ENCODE data around the gene PIM3.

PIM3 gene

DNA sequence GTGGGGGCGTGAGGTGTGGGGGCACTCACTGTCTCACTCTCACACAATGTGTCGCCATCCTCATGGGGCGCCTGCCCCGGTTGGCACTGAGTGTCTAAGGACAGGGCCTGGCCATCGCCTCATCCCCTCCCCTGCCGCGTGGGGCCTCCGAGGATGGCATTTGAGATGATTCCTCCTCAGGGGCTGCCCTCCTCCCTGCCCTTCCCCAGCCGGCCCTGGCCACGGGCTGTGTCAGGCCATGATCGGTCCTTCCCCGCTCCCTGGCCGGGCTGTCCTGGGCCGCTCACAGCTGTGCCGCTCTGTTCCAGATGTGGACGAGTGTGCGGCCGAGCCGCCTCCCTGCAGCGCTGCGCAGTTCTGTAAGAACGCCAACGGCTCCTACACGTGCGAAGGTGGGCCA, 37.6 kb upstream of the PIM3 start:
- H3K27ac Mint-ChIP-seq: peak overlapping the region; percentile 99

DNA sequence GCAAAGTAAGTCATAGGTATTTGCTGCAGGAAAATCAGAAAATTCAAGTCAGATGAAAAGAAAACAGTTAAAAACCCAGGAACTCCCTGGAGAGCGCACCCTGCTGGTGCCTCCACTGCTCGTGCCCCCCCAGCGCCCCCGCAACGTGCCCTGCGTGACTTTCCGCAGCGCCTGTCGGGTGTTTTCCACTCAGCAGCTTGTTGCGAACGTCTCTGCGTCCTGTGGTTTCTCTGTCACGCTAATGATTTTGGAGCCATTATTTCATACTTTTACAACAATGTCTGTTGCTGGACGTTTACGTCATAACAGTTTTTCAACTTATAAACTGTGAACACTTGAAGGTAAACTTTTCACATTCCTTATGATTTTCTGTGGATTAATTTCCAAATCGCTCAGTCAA, 37.1 kb upstream of the PIM3 start:
- peaks cover 54 to 66% of the 10 kb centered on the region in 2 donors for H3K4me1 Mint-ChIP-seq
- H3K36me3 Mint-ChIP-seq: peaks cover 29 to 67% of the 10 kb centered on the region in 2 donors
- H3K27ac Mint-ChIP-seq: peak overlapping the region; percentile 99
- H3K4me3 Mint-ChIP-seq: peak overlapping the region; percentile 2 to 25
- ATAC-seq (replicated peaks) (no peak), DNase-seq (peak; percentile 58)
- no peaks in the 10 kb centered on the region for H3K27me3 Mint-ChIP-seq
- no peaks in the 10 kb centered on the region for H3K9me3 Mint-ChIP-seq

More for the DNA sequence above, 37.6 kb upstream of the PIM3 start:
- DNase-seq: no peak
- H3K9me3 Mint-ChIP-seq: no peaks in the 10 kb centered on the region
- no peak overlapping the region for H3K4me3 Mint-ChIP-seq
- peaks cover 49 to 60% of the 10 kb centered on the region in 2 donors for H3K4me1 Mint-ChIP-seq
- ATAC-seq (replicated peaks): no peak
- no peaks in the 10 kb centered on the region for H3K27me3 Mint-ChIP-seq
- peaks cover 29 to 62% of the 10 kb centered on the region in 2 donors for H3K36me3 Mint-ChIP-seq

DNA sequence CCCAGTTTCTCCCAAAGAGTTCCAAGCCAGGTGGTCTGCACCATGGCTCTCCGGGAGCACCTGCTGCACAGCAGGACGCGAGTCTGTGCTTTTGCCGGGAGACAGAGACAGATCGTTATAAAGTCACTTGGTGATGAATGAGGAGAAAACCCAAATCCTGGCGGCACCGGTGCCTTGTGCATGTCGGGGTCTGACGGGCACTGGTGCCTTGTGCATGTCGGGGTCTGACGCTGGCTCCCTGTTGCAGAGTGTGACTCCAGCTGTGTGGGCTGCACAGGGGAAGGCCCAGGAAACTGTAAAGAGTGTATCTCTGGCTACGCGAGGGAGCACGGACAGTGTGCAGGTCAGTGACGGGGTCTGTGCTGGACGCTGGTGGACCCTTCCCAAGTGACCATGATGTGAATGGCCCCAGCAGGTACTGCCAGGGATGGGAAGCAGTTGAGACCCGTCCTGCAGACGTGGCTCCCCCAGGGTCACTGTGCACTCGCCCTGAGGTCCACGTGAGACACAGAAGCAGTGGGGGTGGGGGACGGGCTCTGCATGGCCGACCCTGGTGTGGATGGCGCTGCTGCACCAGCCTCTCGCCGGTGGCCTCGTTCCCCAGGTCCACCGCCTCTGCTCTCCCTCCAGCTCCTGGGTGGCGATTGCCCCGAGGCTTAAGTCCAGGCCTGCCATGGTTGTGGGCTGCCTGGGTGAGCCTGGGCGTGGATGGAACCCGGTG, 36.3 kb upstream of the PIM3 start:
- DNase-seq (no peak), ATAC-seq (replicated peaks) (no peak)
- Mint-ChIP-seq H3K27me3 (no peaks in the 10 kb centered on the region), H3K9me3 (no peaks in the 10 kb centered on the region), H3K27ac (peak overlapping the region; percentile 99), H3K4me3 (peak overlapping the region; percentile 6 to 84), H3K36me3 (peaks cover 29 to 67% of the 10 kb centered on the region in 2 donors), H3K4me1 (peaks cover 59 to 69% of the 10 kb centered on the region in 2 donors)

DNA sequence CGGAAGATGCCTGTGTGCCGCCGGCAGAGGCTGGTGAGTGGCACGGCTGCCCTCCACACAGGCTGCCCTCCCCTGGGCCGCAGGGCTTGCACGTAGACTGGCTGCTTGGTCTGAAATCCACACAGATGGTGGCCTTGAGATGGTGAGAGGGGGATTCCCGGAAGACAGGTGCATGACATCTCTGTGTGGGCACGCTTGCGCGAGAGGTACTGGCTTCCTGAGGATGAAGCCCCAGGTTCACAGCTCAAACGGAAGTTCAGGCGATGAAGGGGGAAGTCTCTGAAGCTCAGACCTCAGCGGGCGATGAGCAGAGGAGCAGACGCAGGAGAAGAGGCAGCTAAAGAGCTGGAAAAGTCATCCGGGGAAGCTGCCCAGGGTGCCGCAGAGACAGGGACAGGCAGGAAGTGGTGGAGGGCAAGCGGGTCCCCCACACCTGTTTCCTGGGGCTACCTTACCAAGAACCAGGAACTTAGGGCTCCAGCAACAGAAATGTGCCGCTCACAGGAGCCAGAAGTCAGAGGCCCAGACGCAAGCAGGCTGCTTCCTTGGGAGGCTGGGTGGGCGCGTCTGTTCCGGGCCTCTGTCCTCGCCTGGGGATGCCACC, 34.9 kb upstream of the PIM3 start:
- peak; percentile 89 for DNase-seq
- Mint-ChIP-seq H3K4me3 (peak overlapping the region; percentile 84), H3K36me3 (peaks cover 29 to 57% of the 10 kb centered on the region in 2 donors), H3K27me3 (no peaks in the 10 kb centered on the region), H3K9me3 (no peaks in the 10 kb centered on the region), H3K4me1 (peaks cover 57 to 65% of the 10 kb centered on the region in 2 donors), H3K27ac (peak overlapping the region; percentile 99)
- ATAC-seq (replicated peaks): peak; percentile 77 to 81

DNA sequence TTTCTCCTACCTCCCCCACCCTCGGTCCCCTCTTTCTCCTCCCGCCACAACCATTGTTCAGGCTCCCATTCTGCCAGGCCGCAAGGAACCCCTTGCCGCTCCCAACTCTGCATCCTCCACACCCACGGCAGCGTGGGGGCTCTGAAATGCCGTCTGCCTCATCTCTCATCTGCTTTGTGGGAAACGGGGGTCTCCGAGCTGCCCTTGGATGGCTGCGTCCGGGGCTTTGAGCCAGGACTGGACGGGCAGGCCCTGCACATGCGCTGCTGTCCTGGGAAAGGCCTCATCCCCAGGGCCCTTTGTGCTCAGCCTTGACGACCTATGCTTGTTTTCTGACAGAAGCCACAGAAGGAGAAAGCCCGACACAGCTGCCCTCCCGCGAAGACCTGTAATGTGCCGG, 33.7 kb upstream of the PIM3 start:
- H3K9me3 Mint-ChIP-seq: no peaks in the 10 kb centered on the region
- H3K27ac Mint-ChIP-seq: peak overlapping the region; percentile 96
- H3K4me3 Mint-ChIP-seq: peak overlapping the region in 1 of 2 donors; percentile 68
- no peaks in the 10 kb centered on the region for H3K27me3 Mint-ChIP-seq
- no peak for ATAC-seq (replicated peaks)
- peaks cover 29 to 47% of the 10 kb centered on the region in 2 donors for H3K36me3 Mint-ChIP-seq
- peaks cover 64 to 76% of the 10 kb centered on the region in 2 donors for H3K4me1 Mint-ChIP-seq
- DNase-seq: no peak

DNA sequence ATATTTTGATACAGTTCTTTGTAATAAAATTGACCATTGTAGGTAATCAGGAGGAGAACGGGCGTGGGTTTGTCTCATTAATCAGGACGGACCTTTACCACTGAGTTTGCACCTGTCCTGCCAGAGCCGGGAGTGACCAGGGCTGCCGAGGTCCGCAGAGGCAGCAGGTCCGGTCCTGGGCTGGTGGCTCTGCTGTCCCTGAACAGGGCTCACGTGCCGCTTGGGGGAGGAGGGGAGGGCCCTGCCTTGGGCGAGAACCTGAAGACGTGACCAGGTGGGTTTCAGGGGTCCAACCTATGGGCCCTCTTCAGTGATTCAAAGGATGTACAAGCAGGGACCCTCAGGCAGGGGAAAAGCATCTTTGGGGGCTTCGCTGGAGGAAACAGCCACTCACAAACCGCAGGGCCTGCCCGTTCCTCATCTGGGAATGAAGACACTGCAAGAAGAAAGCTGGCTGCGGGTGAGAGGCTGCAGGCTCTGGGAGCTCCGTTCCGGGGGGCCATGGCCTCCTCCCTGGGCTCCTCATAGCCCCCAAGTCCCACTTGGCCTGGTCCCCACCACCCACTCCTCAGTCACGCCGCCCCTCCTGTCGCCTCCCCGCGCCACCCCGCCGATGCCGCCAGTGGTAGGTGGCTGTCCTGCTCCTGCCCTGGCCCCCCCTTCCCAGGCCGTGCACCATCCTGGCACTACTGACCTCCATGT, 32.9 kb upstream of the PIM3 start:
- H3K4me1 Mint-ChIP-seq: peaks cover 58 to 77% of the 10 kb centered on the region in 2 donors
- peaks cover 29 to 40% of the 10 kb centered on the region in 2 donors for H3K36me3 Mint-ChIP-seq
- peak overlapping the region in 1 of 2 donors; percentile 50 for H3K4me3 Mint-ChIP-seq
- H3K27me3 Mint-ChIP-seq: no peaks in the 10 kb centered on the region
- H3K27ac Mint-ChIP-seq: peak overlapping the region; percentile 96
- H3K9me3 Mint-ChIP-seq: no peaks in the 10 kb centered on the region
- DNase-seq (no peak), ATAC-seq (replicated peaks) (no peak)

DNA sequence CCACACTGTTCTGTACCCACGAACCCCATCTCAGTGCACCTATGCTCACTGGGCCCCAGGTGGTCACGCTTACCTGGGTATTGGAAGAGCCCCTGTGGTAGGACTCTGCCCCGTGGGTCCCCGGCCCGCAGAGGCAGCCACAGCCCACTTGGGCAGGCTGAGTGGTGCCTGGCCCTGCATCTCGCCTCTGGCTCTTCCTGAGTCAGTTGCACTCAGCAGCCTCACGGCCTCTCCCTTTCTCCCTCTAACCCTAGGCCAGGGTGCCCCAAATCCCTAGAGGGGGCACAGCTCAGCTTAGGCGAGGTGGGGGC, 32.4 kb upstream of the PIM3 start:
- H3K4me1 Mint-ChIP-seq: peaks cover 62 to 81% of the 10 kb centered on the region in 2 donors
- peak overlapping the region; percentile 50 to 74 for H3K4me3 Mint-ChIP-seq

DNA sequence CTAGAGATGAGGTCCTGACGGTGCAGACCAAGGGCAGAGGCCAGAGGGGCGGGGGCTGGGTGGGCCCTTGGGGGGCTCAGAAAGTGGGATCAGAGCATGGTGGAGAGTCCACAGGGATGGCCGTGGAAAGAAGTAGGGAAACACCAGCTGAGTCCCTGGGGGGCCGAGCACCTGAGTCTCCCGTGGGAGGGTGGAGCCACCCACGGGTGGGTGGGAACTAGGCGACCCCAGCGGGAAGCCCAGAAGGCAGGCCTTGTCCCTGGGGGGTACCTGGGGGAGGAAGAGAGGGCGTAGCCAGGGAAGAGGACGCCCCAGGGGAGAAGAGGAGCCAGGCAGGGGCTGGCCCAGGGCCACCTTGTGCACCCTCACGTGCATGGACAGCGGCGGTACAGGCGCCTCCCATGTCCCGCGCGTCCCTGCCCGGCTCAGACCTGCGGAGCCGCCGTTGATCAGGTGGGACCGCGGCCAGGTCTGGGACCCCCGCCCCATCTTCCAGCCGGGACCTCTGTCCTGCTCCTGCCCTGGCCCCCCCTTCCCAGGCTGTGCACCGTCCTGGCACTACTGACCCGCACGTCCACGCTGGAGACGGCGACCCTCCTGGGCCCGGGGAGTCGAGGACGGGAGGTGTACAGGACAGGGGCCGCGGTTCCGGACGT, 31.9 kb upstream of the PIM3 start:
- Mint-ChIP-seq H3K9me3 (no peaks in the 10 kb centered on the region), H3K36me3 (peaks cover 23 to 41% of the 10 kb centered on the region in 2 donors), H3K27ac (peak overlapping the region; percentile 81), H3K27me3 (no peaks in the 10 kb centered on the region), H3K4me1 (peaks cover 63 to 81% of the 10 kb centered on the region in 2 donors), H3K4me3 (peak overlapping the region; percentile 55 to 74)
- no peak for ATAC-seq (replicated peaks)
- no peak for DNase-seq

More for the DNA sequence above, 32.4 kb upstream of the PIM3 start:
- DNase-seq (no peak), ATAC-seq (replicated peaks) (no peak)
- Mint-ChIP-seq H3K36me3 (peaks cover 28 to 43% of the 10 kb centered on the region in 2 donors), H3K27ac (peak overlapping the region; percentile 81), H3K9me3 (no peaks in the 10 kb centered on the region), H3K27me3 (no peaks in the 10 kb centered on the region)

DNA sequence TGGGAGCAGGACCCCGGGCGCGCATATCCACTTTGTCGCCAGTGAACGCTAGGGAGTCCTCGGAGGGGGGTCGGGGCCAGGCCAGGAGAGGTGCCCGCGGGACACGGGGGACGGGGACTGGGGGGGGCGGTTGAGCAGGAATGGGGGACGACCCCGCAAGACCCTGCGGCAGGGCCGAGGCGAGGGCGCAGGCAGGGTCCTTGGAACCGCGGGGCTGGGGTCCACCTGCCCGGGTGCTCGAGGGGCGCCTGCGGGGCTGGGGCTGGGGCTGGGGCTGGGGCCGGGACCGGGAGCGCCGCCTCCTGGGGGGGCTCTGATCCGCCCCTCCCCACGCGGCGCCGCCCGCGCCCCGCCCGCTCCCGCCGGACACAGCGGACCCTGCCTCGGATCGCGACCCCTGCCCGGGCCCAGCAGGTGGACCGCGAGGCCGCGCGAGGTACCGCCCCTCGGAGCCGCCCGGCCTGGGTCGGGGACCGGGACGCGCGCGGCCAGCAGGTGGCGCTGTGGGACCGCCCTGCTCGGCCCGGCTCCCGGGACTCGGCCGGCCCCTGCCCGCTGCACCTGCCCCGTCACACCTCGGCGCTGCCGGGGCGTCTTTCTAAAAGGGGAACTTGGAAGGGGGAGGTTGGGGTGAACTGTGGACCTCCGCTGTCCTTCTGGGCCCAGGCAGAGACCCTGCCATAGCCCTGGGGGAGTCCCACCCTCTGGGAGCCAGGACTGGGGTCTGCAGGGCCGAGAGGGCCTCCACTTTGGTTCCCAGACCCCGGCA, 31.2 kb upstream of the PIM3 start:
- no peaks in the 10 kb centered on the region for H3K27me3 Mint-ChIP-seq
- H3K9me3 Mint-ChIP-seq: no peaks in the 10 kb centered on the region
- DNase-seq: peak; percentile 75
- H3K36me3 Mint-ChIP-seq: peaks cover 22 to 39% of the 10 kb centered on the region in 2 donors
- peak overlapping the region; percentile 56 to 74 for H3K4me3 Mint-ChIP-seq
- peak overlapping the region; percentile 79 for H3K27ac Mint-ChIP-seq
- ATAC-seq (replicated peaks): peak; percentile 57 to 73
- peaks cover 62 to 81% of the 10 kb centered on the region in 2 donors for H3K4me1 Mint-ChIP-seq

DNA sequence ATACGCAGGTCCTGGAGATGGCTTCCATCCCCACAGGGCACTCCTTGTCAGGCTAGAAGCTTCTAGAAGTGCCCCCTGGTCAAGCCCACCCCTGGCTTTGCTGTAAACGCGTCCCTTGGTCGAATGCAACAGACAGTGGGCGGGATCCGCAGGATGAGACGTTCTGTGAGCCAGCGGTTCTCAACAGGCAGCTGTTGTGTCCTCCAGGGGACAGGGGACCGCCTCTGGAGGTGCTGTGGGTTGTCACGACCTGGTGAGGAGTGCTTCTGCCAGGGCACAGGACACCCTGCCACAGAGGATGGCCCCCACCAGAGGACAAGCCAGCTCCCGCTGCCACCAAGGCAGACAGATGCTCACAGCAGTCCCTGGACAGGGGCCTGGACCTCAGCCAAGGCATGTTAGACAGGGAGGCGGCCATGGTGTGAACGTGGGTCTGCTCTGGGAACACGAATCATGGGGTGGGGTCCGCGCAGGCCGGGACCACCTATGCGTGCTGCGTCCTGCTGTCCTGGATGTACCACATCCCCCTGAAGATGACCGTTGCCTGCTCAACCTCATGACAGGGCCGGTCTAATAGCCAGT, 30.5 kb upstream of the PIM3 start:
- H3K4me3 Mint-ChIP-seq: peak overlapping the region; percentile 64 to 66
- DNase-seq: peak; percentile 45
- ATAC-seq (replicated peaks): peak; percentile 2 to 8
- H3K4me1 Mint-ChIP-seq: peaks cover 61 to 75% of the 10 kb centered on the region in 2 donors
- no peaks in the 10 kb centered on the region for H3K27me3 Mint-ChIP-seq
- peaks cover 21 to 36% of the 10 kb centered on the region in 2 donors for H3K36me3 Mint-ChIP-seq
- H3K9me3 Mint-ChIP-seq: no peaks in the 10 kb centered on the region
- peak overlapping the region; percentile 78 for H3K27ac Mint-ChIP-seq

DNA sequence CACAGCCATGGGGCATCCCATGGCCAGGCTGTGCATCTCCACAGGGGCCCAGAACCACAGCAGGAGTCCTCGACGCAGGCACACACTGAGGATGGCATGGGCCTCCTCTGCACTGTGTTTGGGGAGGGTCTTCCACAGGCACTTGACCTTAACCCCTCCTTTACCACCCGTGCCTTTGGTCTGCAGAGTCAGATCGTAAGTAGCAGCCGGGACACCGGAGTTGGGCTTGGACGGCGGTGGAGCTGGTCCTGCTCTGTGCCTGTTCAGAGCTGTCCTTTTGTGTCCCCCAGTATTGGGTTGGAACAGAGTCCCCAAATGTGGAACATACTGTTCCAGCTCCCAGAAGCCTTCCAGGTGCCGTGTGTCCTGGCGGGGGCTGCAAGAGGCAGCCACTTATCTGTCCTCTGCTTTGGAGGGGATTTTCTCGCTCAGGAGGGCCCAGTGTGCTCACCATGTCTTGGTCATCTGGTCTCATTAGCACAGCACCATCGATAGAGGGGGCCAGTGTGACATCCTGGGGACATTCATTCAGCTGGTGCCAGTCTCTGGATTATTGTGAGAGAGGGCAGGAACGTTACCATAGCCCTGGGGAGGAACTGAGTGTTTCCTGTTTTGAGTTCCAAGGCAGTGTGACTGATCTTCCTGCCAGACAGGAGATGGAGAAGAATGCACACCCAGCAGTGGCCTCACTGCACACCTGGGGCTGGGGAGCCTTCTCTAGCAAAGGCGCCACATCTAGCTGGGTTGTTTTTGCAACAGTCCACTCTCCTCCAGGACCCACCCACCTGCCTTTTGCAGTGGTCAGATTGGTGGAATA, 29.8 kb upstream of the PIM3 start:
- ATAC-seq (replicated peaks): peak; percentile 50
- DNase-seq: peak; percentile 78
- H3K4me1 Mint-ChIP-seq: peaks cover 54 to 68% of the 10 kb centered on the region in 2 donors

DNA sequence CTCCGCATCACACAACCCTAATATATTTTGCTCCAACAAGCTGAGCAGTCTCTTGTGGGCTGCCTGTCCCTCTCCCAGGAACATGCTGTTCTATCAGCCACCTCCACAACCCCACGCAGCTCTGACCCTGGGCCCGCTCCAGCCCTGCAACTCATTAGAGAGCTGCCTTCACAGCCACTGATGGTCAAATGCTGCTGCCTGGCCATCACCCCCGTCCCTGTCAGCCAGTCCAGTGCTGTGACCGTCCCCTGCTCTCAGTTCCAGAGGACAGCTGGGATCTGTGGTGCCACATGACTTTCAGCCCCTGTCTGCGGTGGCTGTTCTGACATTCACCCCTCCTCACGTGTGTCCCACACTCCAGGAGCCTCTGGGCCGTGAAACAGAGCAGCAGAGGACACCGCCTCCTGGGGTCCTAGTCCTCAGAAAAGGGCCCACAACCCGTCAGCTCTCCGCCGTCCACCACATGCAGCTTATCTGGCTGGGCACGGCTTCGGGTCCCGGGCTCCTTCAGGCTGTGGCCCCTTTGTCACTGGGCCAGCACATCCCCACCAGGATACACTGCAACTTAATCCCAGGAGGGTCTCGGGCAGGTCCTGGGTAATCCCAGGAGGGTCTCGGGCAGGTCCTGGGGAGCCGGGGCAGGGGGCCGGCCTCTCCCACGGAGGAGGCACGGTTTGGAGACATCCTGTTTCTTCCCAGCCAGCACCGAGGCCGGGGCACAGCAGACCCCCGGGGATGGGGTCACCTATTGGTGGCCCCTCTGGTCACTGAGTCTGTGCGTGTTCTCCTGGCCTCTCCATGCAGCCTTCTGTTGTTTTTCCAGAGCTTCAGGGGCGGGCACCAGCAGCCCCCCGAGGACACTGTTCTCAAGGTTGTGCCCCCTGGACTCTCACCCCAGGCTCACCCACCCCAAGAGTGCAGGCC, 27.1 kb upstream of the PIM3 start:
- Mint-ChIP-seq H3K27me3 (no peaks in the 10 kb centered on the region), H3K4me1 (peaks cover 47 to 71% of the 10 kb centered on the region in 2 donors)

More for the DNA sequence above, 29.8 kb upstream of the PIM3 start:
- Mint-ChIP-seq H3K36me3 (peaks cover 14 to 29% of the 10 kb centered on the region in 2 donors), H3K27ac (peak overlapping the region; percentile 78), H3K9me3 (no peaks in the 10 kb centered on the region), H3K27me3 (no peaks in the 10 kb centered on the region), H3K4me3 (peak overlapping the region; percentile 53 to 64)

More for the DNA sequence above, 27.1 kb upstream of the PIM3 start:
- peak overlapping the region; percentile 96 for H3K27ac Mint-ChIP-seq
- ATAC-seq (replicated peaks): no peak
- H3K4me3 Mint-ChIP-seq: peak overlapping the region; percentile 85 to 87
- H3K36me3 Mint-ChIP-seq: peaks cover 5 to 11% of the 10 kb centered on the region in 2 donors
- H3K9me3 Mint-ChIP-seq: no peaks in the 10 kb centered on the region
- no peak for DNase-seq

All from stimulated activated naive B cell treated with anti-CD40 and anti-IgM and Interleukin-4, amounts not matched to agents 10 μg/mL and 1 μg/mL and 100 μg/mL, for 72 hours (primary cell).